Measurements from ENCODE around the gene PIGBOS1. TPM values are rescaled to one million over a fixed set of nuclear protein-coding genes. Genes with fewer than 3 reads are reported as not detected.

The PIGBOS1 gene
- total and polyA plus RNA-seq, 4 donors, result 4.7 to 14.3 (median 7.2) TPM

DNA sequence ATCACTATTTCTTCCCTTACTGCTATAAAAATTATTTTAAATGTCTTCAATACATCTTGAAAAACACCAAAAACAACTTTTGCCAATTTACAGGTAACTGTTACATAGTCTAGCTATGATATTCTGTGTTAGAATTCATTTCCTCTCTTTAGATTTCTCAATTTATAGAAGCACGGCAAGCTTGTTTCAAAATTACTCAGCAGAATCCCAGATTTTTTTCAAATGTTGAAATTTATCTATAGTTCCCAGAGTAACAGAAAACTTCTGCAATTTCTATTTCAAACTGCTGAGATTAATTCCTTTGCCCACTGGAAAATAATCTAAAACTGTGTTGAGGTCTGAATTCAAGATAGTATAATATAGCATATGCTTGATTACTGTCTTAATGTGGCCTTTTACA, 48.1 kb upstream of the PIGBOS1 start:
- H3K9ac ChIP-seq (ENCODE audit: low read depth in 1 of 2, low read length in 2 of 2), result no peak overlapping the region
- H3K4me1 ChIP-seq (ENCODE audit: control insufficient read depth in 4 of 4, insufficient read depth in 4 of 4, low read length in 3 of 4), result no peaks in the 10 kb centered on the region
- no peak overlapping the region for H3K4me3 ChIP-seq (ENCODE audit: low read depth in 1 of 3, low read length in 3 of 3)
- H3K9me3 ChIP-seq (ENCODE audit: control insufficient read depth in 4 of 4, low read length in 3 of 4), result no peaks in the 10 kb centered on the region
- no peaks in the 10 kb centered on the region for H3K27me3 ChIP-seq (ENCODE audit: control insufficient read depth in 4 of 4, insufficient read depth in 4 of 4, low read length in 3 of 4)
- no peak for TF ChIP-seq HNF4G (IDR thresholded peaks at IDR 0.05)
- TF ChIP-seq, protein P1, sequence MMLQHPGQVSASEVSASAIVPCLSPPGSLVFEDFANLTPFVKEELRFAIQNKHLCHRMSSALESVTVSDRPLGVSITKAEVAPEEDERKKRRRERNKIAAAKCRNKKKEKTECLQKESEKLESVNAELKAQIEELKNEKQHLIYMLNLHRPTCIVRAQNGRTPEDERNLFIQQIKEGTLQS (IDR thresholded peaks at IDR 0.05), result no peak
- no peak for TF ChIP-seq SP1 (IDR thresholded peaks at IDR 0.05)
- no peak for TF ChIP-seq FOXA2 (IDR thresholded peaks at IDR 0.05)
- TF ChIP-seq TAF1 (conservative IDR thresholded peaks at IDR 0.05), result no peak
- no peak for TF ChIP-seq NR2F2 (IDR thresholded peaks at IDR 0.05)
- no peak for TF ChIP-seq YY1 (IDR thresholded peaks at IDR 0.05)
- no peak for TF ChIP-seq HNF4A (conservative IDR thresholded peaks at IDR 0.05)
- TF ChIP-seq, protein P2, sequence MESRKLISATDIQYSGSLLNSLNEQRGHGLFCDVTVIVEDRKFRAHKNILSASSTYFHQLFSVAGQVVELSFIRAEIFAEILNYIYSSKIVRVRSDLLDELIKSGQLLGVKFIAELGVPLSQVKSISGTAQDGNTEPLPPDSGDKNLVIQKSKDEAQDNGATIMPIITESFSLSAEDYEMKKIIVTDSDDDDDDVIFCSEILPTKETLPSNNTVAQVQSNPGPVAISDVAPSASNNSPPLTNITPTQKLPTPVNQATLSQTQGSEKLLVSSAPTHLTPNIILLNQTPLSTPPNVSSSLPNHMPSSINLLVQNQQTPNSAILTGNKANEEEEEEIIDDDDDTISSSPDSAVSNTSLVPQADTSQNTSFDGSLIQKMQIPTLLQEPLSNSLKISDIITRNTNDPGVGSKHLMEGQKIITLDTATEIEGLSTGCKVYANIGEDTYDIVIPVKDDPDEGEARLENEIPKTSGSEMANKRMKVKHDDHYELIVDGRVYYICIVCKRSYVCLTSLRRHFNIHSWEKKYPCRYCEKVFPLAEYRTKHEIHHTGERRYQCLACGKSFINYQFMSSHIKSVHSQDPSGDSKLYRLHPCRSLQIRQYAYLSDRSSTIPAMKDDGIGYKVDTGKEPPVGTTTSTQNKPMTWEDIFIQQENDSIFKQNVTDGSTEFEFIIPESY (IDR thresholded peaks at IDR 0.05), result no peak
- TF ChIP-seq, protein P3, sequence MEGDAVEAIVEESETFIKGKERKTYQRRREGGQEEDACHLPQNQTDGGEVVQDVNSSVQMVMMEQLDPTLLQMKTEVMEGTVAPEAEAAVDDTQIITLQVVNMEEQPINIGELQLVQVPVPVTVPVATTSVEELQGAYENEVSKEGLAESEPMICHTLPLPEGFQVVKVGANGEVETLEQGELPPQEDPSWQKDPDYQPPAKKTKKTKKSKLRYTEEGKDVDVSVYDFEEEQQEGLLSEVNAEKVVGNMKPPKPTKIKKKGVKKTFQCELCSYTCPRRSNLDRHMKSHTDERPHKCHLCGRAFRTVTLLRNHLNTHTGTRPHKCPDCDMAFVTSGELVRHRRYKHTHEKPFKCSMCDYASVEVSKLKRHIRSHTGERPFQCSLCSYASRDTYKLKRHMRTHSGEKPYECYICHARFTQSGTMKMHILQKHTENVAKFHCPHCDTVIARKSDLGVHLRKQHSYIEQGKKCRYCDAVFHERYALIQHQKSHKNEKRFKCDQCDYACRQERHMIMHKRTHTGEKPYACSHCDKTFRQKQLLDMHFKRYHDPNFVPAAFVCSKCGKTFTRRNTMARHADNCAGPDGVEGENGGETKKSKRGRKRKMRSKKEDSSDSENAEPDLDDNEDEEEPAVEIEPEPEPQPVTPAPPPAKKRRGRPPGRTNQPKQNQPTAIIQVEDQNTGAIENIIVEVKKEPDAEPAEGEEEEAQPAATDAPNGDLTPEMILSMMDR (IDR thresholded peaks at IDR 0.05; ENCODE audit: low read depth, low read length, missing input control), result no peak
- no peak for TF ChIP-seq GABPA (IDR thresholded peaks at IDR 0.05 in 1 of 2, conservative IDR thresholded peaks at IDR 0.05 in 1 of 2)
- no peak for TF ChIP-seq EGR1 (IDR thresholded peaks at IDR 0.05; ENCODE audit: low read depth in 2 of 2)
- no peak for TF ChIP-seq JUND (IDR thresholded peaks at IDR 0.05)
- no peak for TF ChIP-seq FOXA1 (IDR thresholded peaks at IDR 0.05)
- TF ChIP-seq, protein P4, sequence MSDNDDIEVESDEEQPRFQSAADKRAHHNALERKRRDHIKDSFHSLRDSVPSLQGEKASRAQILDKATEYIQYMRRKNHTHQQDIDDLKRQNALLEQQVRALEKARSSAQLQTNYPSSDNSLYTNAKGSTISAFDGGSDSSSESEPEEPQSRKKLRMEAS (IDR thresholded peaks at IDR 0.05), result no peak
- TF ChIP-seq RAD21 (IDR thresholded peaks at IDR 0.05), result no peak
- H3K27ac ChIP-seq (ENCODE audit: low read depth in 1 of 2, low read length in 2 of 2), result no peak overlapping the region
- whole genome bisulfite sequencing, result 85% methylated on average over 1 of the region's 1 CpG
- H3K36me3 ChIP-seq (ENCODE audit: control insufficient read depth in 4 of 4, insufficient read depth in 3 of 4, low read depth in 1 of 4, low read length in 3 of 4), result peaks cover 0 to 34% (median 31%) of the 10 kb centered on the region in 4 donors
- no peak for DNase-seq (ENCODE audit: low spot score)

DNA sequence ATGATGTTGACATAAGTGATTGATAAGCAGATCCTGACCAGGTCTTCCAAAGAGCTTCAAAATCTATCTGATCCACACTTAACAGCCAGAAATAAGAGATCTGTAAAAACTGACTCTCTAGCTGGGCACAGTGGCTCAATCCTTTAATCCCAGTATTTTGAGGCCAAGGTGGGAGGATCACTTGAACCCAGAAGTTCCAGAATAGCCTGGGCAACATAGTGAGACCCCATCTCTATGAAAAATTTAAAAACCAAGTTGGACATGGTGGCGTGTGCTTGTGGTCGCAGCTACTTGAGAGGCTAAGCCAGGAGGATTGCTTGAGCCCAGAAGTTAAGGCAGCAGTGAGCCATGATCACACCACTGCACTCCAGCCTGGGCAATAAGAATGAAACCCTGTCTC, 43.7 kb upstream of the PIGBOS1 start:
- TF ChIP-seq RAD21 (IDR thresholded peaks at IDR 0.05) (no peak), EGR1 (IDR thresholded peaks at IDR 0.05; ENCODE audit: low read depth in 2 of 2) (no peak), NR2F2 (IDR thresholded peaks at IDR 0.05) (no peak), JUND (IDR thresholded peaks at IDR 0.05) (no peak), FOXA2 (IDR thresholded peaks at IDR 0.05) (no peak)
- TF ChIP-seq, protein P1 (IDR thresholded peaks at IDR 0.05), result no peak
- TF ChIP-seq, protein P2 (IDR thresholded peaks at IDR 0.05), result no peak
- H3K4me3 ChIP-seq (ENCODE audit: low read depth in 1 of 3, low read length in 3 of 3), result no peak overlapping the region
- no peak for DNase-seq (ENCODE audit: low spot score)
- H3K4me1 ChIP-seq (ENCODE audit: control insufficient read depth in 4 of 4, insufficient read depth in 4 of 4, low read length in 3 of 4), result no peaks in the 10 kb centered on the region
- no peak overlapping the region for H3K27ac ChIP-seq (ENCODE audit: low read depth in 1 of 2, low read length in 2 of 2)
- H3K27me3 ChIP-seq (ENCODE audit: control insufficient read depth in 4 of 4, insufficient read depth in 4 of 4, low read length in 3 of 4), result no peaks in the 10 kb centered on the region
- H3K36me3 ChIP-seq (ENCODE audit: control insufficient read depth in 4 of 4, insufficient read depth in 3 of 4, low read depth in 1 of 4, low read length in 3 of 4), result peaks cover 2 to 34% (median 25%) of the 10 kb centered on the region in 4 donors
- WGBS, result 98% methylated on average over 2 of the region's 2 CpGs
- no peaks in the 10 kb centered on the region for H3K9me3 ChIP-seq (ENCODE audit: control insufficient read depth in 4 of 4, low read length in 3 of 4)
- H3K9ac ChIP-seq (ENCODE audit: low read depth in 1 of 2, low read length in 2 of 2), result no peak overlapping the region
